ENCODE results near the gene CMTM8. TPM values are rescaled to one million over a fixed set of nuclear protein-coding genes. Genes with fewer than 3 reads are reported as not detected.

CMTM8 gene
- total RNA-seq, 1 donor from 2014 or later = 7.5 TPM

- H3K27me3 ChIP-seq (ENCODE audit: control insufficient read depth, insufficient read depth, low read length) = no peaks in the 10 kb centered on the region
- no peak overlapping the region for H3K4me3 ChIP-seq (ENCODE audit: low read depth, low read length)
- no peak for TF ChIP-seq CTCF (IDR thresholded peaks at IDR 0.05; ENCODE audit: insufficient read depth, low read length, poor library complexity, severe bottlenecking)
- DNase-seq (ENCODE audit: low read depth) = no peak
- H3K36me3 ChIP-seq (ENCODE audit: control insufficient read depth, insufficient read depth, low read length) = no peaks in the 10 kb centered on the region
These were observed 44.2 kb downstream of the CMTM8 start for GRCh38 chr3:32282578-32283154.

GRCh38 chr3:32283304-32283703 is 44.8 kb downstream of the CMTM8 start:
- no peaks in the 10 kb centered on the region for H3K27me3 ChIP-seq (ENCODE audit: control insufficient read depth, insufficient read depth, low read length)
- H3K4me3 ChIP-seq (ENCODE audit: low read depth, low read length) = no peak overlapping the region
- no peak for TF ChIP-seq CTCF (IDR thresholded peaks at IDR 0.05; ENCODE audit: insufficient read depth, low read length, poor library complexity, severe bottlenecking)
- no peak for DNase-seq (ENCODE audit: low read depth)
- no peaks in the 10 kb centered on the region for H3K36me3 ChIP-seq (ENCODE audit: control insufficient read depth, insufficient read depth, low read length)

GRCh38 chr3:32284443-32285212 is 46.1 kb downstream of the CMTM8 start:
- TF ChIP-seq CTCF (IDR thresholded peaks at IDR 0.05; ENCODE audit: insufficient read depth, low read length, poor library complexity, severe bottlenecking) = no peak
- Histone ChIP-seq H3K27me3 (ENCODE audit: control insufficient read depth, insufficient read depth, low read length) (no peaks in the 10 kb centered on the region), H3K36me3 (ENCODE audit: control insufficient read depth, insufficient read depth, low read length) (no peaks in the 10 kb centered on the region), H3K4me3 (ENCODE audit: low read depth, low read length) (no peak overlapping the region)
- DNase-seq (ENCODE audit: low read depth) = no peak

GRCh38 chr3:32285891-32286290 is 47.4 kb downstream of the CMTM8 start:
- Histone ChIP-seq H3K27me3 (ENCODE audit: control insufficient read depth, insufficient read depth, low read length) (no peaks in the 10 kb centered on the region), H3K4me3 (ENCODE audit: low read depth, low read length) (no peak overlapping the region), H3K36me3 (ENCODE audit: control insufficient read depth, insufficient read depth, low read length) (no peaks in the 10 kb centered on the region)
- no peak for TF ChIP-seq CTCF (IDR thresholded peaks at IDR 0.05; ENCODE audit: insufficient read depth, low read length, poor library complexity, severe bottlenecking)
- DNase-seq (ENCODE audit: low read depth) = no peak

GRCh38 chr3:32288819-32289218 is 50.3 kb downstream of the CMTM8 start:
- Histone ChIP-seq H3K27me3 (ENCODE audit: control insufficient read depth, insufficient read depth, low read length) (no peaks in the 10 kb centered on the region), H3K36me3 (ENCODE audit: control insufficient read depth, insufficient read depth, low read length) (no peaks in the 10 kb centered on the region), H3K4me3 (ENCODE audit: low read depth, low read length) (no peak overlapping the region)
- no peak for TF ChIP-seq CTCF (IDR thresholded peaks at IDR 0.05; ENCODE audit: insufficient read depth, low read length, poor library complexity, severe bottlenecking)
- no peak for DNase-seq (ENCODE audit: low read depth)
